PC-3 (cell line): ENCODE data around the gene BAIAP3. TPM values are rescaled to one million over a fixed set of nuclear protein-coding genes. Genes with fewer than 3 reads are reported as not detected.

Experiments used
- ATAC-seq: fragments of 200-7000 bp; cut with Tn5 transposase; 2 replicates; pipeline ENCODE4 v1.9.1; 2020; ENCODE audit warnings: mild to moderate bottlenecking, moderate library complexity
- BruUV-seq: library from RNA; stranded (reverse); fragments of 400-500 nt; replicated peaks from 2 replicates; lab custom pipeline; 2021; lab: Mats Ljungman, UMichigan
- CTCF ChIA-PET: fragments of 300-600 bp; sonication (Branson Sonifier 250); formaldehyde crosslinking; loops from one replicate; lab custom pipeline; 2022; ENCODE audit warnings: antibody characterized with exemption; lab: Charles Lee
- POLR2A ChIA-PET: fragments of 300-600 bp; sonication (Branson Sonifier 250); formaldehyde crosslinking; loops from one replicate; lab custom pipeline; 2022; ENCODE audit warnings: antibody characterized with exemption; ENCODE audit not compliant: unreplicated experiment; lab: Charles Lee
- DNase-seq: peaks from one replicate; pipeline ENCODE4 v3.0.0-alpha.2; 2015
- H2AFZ ChIP-seq: fragments of 300-600 bp; sonication (generic); 2 replicates; pipeline ENCODE4 v1.6.0; 2016; ENCODE audit warnings: antibody characterized with exemption, low read length
- H3F3A ChIP-seq: fragments of 300-600 bp; sonication (generic); one replicate; pipeline ENCODE4 v1.6.0; 2017; ENCODE audit warnings: antibody characterized with exemption, low read length, control low read depth, mild to moderate bottlenecking; ENCODE audit not compliant: unreplicated experiment
- H3K27ac ChIP-seq: fragments of 300-600 bp; sonication (generic); 2 replicates; pipeline ENCODE4 v1.5.1; 2016; ENCODE audit warnings: mild to moderate bottlenecking, low read length
- H3K27me3 ChIP-seq: fragments of 300-600 bp; sonication (generic); 2 replicates; pipeline ENCODE4 v1.6.1; 2016; ENCODE audit warnings: low read length, mixed read lengths
- H3K36me3 ChIP-seq: fragments of 300-600 bp; sonication (generic); 2 replicates; pipeline ENCODE4 v1.6.1; 2016; ENCODE audit warnings: low read depth, mixed run types, low read length, mixed read lengths
- H3K4me1 ChIP-seq: fragments of 300-600 bp; sonication (generic); 2 replicates; pipeline ENCODE4 v1.5.1; 2016; ENCODE audit warnings: low read length; ENCODE audit not compliant: insufficient read depth
- H3K4me2 ChIP-seq: fragments of 300-600 bp; sonication (generic); 2 replicates; pipeline ENCODE4 v1.6.0; 2016; ENCODE audit warnings: low read length
- H3K4me3 ChIP-seq: fragments of 300-600 bp; sonication (generic); 2 replicates; pipeline ENCODE4 v1.5.1; 2016; ENCODE audit warnings: mild to moderate bottlenecking, low read length, mixed read lengths
- H3K79me2 ChIP-seq: fragments of 300-600 bp; sonication (generic); 2 replicates; pipeline ENCODE4 v1.6.1; 2017; ENCODE audit warnings: low read length, mixed read lengths
- H3K9ac ChIP-seq: fragments of 300-600 bp; sonication (generic); 2 replicates; pipeline ENCODE4 v1.6.0; 2016; ENCODE audit warnings: mild to moderate bottlenecking, low read length
- H3K9me2 ChIP-seq: fragments of 300-600 bp; sonication (generic); replicated peaks from 2 replicates; pipeline ENCODE4 v1.6.1; 2016; ENCODE audit warnings: mixed run types, low read length, mixed read lengths
- H3K9me3 ChIP-seq: fragments of 300-600 bp; sonication (generic); 2 replicates; pipeline ENCODE4 v1.6.1; 2016; ENCODE audit warnings: low read length, mixed read lengths
- H4K20me1 ChIP-seq: fragments of 300-600 bp; sonication (generic); 2 replicates; pipeline ENCODE4 v1.6.1; 2016; ENCODE audit warnings: low read length, mixed read lengths
- EZH2 ChIP-seq: fragments of 300-600 bp; sonication (generic); IDR thresholded peaks from one replicate; pipeline ENCODE4 v1.6.1; 2017; ENCODE audit warnings: antibody characterized with exemption, mild to moderate bottlenecking, low read length; ENCODE audit not compliant: unreplicated experiment
- EZH2phosphoT487 ChIP-seq: fragments of 300-600 bp; sonication (generic); IDR thresholded peaks from 2 replicates; pipeline ENCODE4 v1.6.1; 2018; ENCODE audit warnings: mild to moderate bottlenecking, antibody characterized with exemption, low read length, borderline replicate concordance
- intact Hi-C: fragments of 100-400 bp; cut with micrococcal nuclease; formaldehyde crosslinking; loops from 2 replicates; pipeline ENCODE4 v1.9.0; 2023
- total RNA-seq: library from RNA; depleted of rRNA; stranded (reverse); fragments of >200 nt; gene quantifications from 2 replicates; pipeline ENCODE4 v1.2.3, GENCODE V29; 2014
- TF ChIP-seq, protein P1 (sequence below): fragments of 300-600 bp; sonication (generic); conservative IDR thresholded peaks from 2 replicates; pipeline ENCODE4 v1.5.1; 2017; ENCODE audit warnings: antibody characterized with exemption, low read depth, mild to moderate bottlenecking, low read length

The BAIAP3 gene
- total RNA-seq, 1 experiment from 2014 or later, result 13.1 TPM

DNA sequence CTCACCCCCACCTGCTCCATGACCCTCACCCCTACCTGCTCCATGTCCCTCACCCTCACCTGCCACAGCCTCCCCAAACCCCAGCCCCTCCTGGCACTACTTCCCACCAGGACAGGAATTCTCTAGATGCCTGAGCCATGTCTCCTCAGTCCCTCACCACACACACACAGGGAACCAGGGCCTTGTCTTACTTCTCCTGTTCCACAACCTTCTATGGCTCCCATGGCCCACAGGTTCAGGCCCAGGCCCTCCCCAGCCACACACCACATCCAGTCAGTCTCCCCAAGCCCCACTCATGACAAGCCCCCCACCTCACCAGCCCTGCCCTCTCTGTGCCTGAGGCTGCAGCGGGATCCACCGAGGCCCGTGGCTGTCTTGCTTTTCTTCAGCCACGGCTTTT, 27.1 kb upstream of the BAIAP3 start:
- ATAC-seq, result no peak
- H3K79me2 ChIP-seq, result peaks cover 15% of the 10 kb centered on the region
- H3K36me3 ChIP-seq, result no peaks in the 10 kb centered on the region
- no peak overlapping the region for H3K4me3 ChIP-seq
- CTCF ChIA-PET, result no interaction called here
- no peak overlapping the region for H3K9ac ChIP-seq
- BruUV-seq, result no TSS peak
- no peak overlapping the region for H3K4me2 ChIP-seq
- intact Hi-C loops, result no loop called here
- H3F3A ChIP-seq, result no peaks in the 10 kb centered on the region
- H2AFZ ChIP-seq, result no peak overlapping the region
- no peak overlapping the region for H3K27ac ChIP-seq
- H4K20me1 ChIP-seq, result peaks cover 14% of the 10 kb centered on the region
- peaks cover 13% of the 10 kb centered on the region; the same call in 1 of the 2 replicates for H3K4me1 ChIP-seq
- DNase-seq, result no peak
- TF ChIP-seq EZH2phosphoT487 (no peak), EZH2 (no peak)
- TF ChIP-seq, protein P1, sequence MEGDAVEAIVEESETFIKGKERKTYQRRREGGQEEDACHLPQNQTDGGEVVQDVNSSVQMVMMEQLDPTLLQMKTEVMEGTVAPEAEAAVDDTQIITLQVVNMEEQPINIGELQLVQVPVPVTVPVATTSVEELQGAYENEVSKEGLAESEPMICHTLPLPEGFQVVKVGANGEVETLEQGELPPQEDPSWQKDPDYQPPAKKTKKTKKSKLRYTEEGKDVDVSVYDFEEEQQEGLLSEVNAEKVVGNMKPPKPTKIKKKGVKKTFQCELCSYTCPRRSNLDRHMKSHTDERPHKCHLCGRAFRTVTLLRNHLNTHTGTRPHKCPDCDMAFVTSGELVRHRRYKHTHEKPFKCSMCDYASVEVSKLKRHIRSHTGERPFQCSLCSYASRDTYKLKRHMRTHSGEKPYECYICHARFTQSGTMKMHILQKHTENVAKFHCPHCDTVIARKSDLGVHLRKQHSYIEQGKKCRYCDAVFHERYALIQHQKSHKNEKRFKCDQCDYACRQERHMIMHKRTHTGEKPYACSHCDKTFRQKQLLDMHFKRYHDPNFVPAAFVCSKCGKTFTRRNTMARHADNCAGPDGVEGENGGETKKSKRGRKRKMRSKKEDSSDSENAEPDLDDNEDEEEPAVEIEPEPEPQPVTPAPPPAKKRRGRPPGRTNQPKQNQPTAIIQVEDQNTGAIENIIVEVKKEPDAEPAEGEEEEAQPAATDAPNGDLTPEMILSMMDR, result no peak
- no peaks in the 10 kb centered on the region for H3K9me2 ChIP-seq
- POLR2A ChIA-PET, result no interaction called here
- no peaks in the 10 kb centered on the region for H3K9me3 ChIP-seq
- no peaks in the 10 kb centered on the region for H3K27me3 ChIP-seq

DNA sequence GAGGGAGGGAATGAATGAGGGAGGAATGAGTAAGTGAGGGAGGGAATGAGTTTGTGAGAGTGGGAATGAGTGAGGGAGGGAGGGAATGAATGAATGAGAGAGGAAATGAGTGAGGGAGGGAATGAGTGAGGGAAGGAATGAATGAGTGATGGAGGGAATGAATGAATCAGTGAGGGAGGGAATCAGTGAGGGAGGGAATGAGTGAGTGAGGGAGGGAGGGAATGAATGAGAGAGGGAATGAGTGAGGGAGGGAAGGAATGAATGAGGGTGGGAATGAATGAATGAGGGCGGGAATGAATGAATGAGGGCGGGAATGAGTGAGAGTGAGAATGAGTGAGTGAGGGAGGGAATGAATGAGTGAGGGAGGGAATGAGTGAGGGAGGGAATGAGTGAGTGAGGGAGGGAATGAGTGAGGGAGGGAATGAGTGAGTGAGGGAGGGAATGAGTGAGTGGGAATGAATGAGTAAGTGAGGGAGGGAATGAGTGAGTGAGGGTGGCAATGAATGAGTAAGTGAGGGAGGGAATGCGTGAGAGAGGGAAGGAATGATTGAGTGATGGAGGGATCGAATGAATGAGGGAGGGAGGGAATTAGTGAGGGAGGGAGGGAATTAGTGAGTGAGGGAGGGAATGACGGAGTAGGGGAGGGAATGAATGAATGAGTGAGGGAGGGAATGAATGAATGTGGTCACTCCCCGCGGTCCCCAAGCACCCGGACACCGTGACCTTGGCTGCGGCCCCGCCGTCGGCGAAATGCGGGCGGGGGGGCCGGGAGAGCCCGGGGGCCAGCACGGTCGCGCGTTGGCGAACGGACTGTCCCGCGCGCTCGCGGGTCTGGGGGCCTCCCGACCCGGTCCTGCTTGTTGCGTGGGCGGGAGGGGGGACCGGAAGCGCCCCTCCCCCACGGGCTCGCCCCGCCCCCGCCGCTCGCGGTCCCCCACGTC, 25.1 kb upstream of the BAIAP3 start:
- H3K27me3 ChIP-seq, result no peaks in the 10 kb centered on the region
- H3K9me3 ChIP-seq, result no peaks in the 10 kb centered on the region
- no peaks in the 10 kb centered on the region for H3K9me2 ChIP-seq
- peak; percentile 16 for ATAC-seq
- ChIA-PET POLR2A (no interaction called here), CTCF (no interaction called here)
- peaks cover 15% of the 10 kb centered on the region; the same call in 1 of the 2 replicates for H3K4me1 ChIP-seq
- H3K4me3 ChIP-seq, result peak overlapping the region; percentile 79
- peak overlapping the region; percentile 100; the same call in 1 of the 2 replicates for H3K9ac ChIP-seq
- peak; percentile 49 for DNase-seq
- H4K20me1 ChIP-seq, result peaks cover 32% of the 10 kb centered on the region
- BruUV-seq, result no TSS peak
- TF ChIP-seq EZH2phosphoT487, result no peak
- TF ChIP-seq, protein P1, result no peak
- no peak for TF ChIP-seq EZH2
- peak overlapping the region; percentile 75; the same call in 1 of the 2 replicates for H2AFZ ChIP-seq
- H3F3A ChIP-seq, result no peaks in the 10 kb centered on the region
- H3K36me3 ChIP-seq, result 0 out of 2 replicates have a peak, but pooled peaks cover 7% of the 10 kb centered on the region
- H3K27ac ChIP-seq, result peak overlapping the region; percentile 40; the same call in 1 of the 2 replicates
- intact Hi-C loops, result no loop called here
- H3K79me2 ChIP-seq, result peaks cover 35% of the 10 kb centered on the region
- peak overlapping the region; percentile 98; the same call in 1 of the 2 replicates for H3K4me2 ChIP-seq
